Coronary artery (tissue), 2 donors: ENCODE measurements around the gene OXER1.

Experiments used
- DNase-seq: peaks from one replicate; pipeline ENCODE4 v3.0.0-alpha.2; 2017; ENCODE audit warnings: low spot score
- H3K27ac ChIP-seq, 2 donors: fragments of 200-600 bp; sonication (generic); one replicate each; pipeline ENCODE4 v1.5.1; 2016 to 2019
- H3K4me3 ChIP-seq: fragments of 200-600 bp; sonication (generic); 2 replicates; pipeline ENCODE4 v1.5.1; 2016; ENCODE audit warnings: mild to moderate bottlenecking, moderate library complexity
- CTCF ChIP-seq: fragments of 200-600 bp; sonication (generic); IDR thresholded peaks from one replicate; pipeline ENCODE4 v1.5.1; 2019; ENCODE audit warnings: antibody characterized with exemption

The OXER1 gene

GRCh38 chr2:42756966-42757513 is 6.9 kb downstream of the OXER1 start:
- TF ChIP-seq CTCF, result no peak
- Histone ChIP-seq H3K4me3 (no peak overlapping the region), H3K27ac (no peak overlapping the region)
- DNase-seq, result no peak

- Histone ChIP-seq H3K27ac (no peak overlapping the region), H3K4me3 (no peak overlapping the region)
- TF ChIP-seq CTCF, result no peak
- DNase-seq, result no peak
These were observed 7.7 kb downstream of the OXER1 start for GRCh38 chr2:42756150-42756775.

- DNase-seq, result no peak
These were observed 8.6 kb downstream of the OXER1 start for GRCh38 chr2:42755191-42755880.

GRCh38 chr2:42754776-42755140 is 9.2 kb downstream of the OXER1 start:
- no peak overlapping the region for H3K4me3 ChIP-seq
- H3K27ac ChIP-seq, result peak overlapping the region in 1 of 2 donors; percentile 35
- no peak for DNase-seq

More at GRCh38 chr2:42755191-42755880, 8.6 kb downstream of the OXER1 start:
- Histone ChIP-seq H3K4me3 (no peak overlapping the region), H3K27ac (peak overlapping the region in 1 of 2 donors; percentile 35)
- no peak for TF ChIP-seq CTCF

GRCh38 chr2:42754021-42754775 is 9.7 kb downstream of the OXER1 start:
- no peak for TF ChIP-seq CTCF
- no peak overlapping the region for H3K27ac ChIP-seq
- H3K4me3 ChIP-seq, result no peak overlapping the region
- DNase-seq, result no peak

More at GRCh38 chr2:42754776-42755140, 9.2 kb downstream of the OXER1 start:
- TF ChIP-seq CTCF, result no peak

GRCh38 chr2:42752816-42753813 is 10.8 kb downstream of the OXER1 start:
- no peak overlapping the region for H3K27ac ChIP-seq
- DNase-seq, result no peak
- no peak overlapping the region for H3K4me3 ChIP-seq
- TF ChIP-seq CTCF, result no peak
